Measurements from ENCODE around the gene MROH2B. TPM values are rescaled to one million over a fixed set of nuclear protein-coding genes. Genes with fewer than 3 reads are reported as not detected.

The MROH2B gene
- total RNA-seq, 1 donor from 2014 or later: not detected

DNA sequence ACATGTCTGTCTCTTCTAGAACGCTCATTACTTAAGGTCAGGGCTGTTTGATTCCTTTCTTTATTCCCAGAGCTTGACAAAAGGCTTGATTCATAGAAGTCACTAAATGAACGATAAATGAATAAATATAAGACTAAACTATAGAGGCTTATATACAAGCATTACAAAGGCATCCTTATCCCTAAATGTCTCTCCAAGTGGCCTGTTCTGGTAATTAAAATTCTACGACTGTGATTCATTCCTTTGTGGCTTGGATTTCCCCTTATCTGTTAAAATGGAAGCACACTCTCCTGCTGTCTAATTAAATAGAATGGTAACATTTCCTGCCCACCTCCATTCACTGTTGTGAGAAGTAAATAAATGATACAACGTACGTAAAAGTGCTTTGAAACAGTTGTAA, 112.3 kb downstream of the MROH2B start:
- TF ChIP-seq, protein P1, sequence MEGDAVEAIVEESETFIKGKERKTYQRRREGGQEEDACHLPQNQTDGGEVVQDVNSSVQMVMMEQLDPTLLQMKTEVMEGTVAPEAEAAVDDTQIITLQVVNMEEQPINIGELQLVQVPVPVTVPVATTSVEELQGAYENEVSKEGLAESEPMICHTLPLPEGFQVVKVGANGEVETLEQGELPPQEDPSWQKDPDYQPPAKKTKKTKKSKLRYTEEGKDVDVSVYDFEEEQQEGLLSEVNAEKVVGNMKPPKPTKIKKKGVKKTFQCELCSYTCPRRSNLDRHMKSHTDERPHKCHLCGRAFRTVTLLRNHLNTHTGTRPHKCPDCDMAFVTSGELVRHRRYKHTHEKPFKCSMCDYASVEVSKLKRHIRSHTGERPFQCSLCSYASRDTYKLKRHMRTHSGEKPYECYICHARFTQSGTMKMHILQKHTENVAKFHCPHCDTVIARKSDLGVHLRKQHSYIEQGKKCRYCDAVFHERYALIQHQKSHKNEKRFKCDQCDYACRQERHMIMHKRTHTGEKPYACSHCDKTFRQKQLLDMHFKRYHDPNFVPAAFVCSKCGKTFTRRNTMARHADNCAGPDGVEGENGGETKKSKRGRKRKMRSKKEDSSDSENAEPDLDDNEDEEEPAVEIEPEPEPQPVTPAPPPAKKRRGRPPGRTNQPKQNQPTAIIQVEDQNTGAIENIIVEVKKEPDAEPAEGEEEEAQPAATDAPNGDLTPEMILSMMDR (conservative IDR thresholded peaks at IDR 0.05; ENCODE audit: low read depth, low read length): no peak
- DNase-seq (ENCODE audit: low read depth): no peak
- H3K4me3 ChIP-seq (ENCODE audit: low read depth, low read length): no peak overlapping the region

DNA sequence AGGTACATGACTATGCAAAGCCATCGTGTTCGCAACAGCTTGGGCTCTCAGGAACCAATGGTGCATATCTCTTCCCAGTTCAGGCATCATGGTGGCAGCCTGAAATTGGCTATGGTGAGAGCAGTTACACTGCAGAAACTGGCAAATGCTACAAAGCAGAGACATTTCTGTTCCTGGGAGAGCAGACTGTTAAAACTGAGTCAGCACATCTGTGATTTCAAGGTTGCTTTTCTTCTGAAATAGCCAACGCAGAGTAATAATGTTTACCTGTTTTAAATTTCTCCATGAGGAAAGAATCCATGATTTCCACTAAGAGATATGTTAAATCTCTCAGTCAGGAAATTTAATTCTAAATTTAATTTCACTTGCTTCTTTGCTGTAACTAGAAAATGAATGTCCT, 114.1 kb downstream of the MROH2B start:
- TF ChIP-seq, protein P1 (conservative IDR thresholded peaks at IDR 0.05; ENCODE audit: low read depth, low read length): no peak
- no peak overlapping the region for H3K4me3 ChIP-seq (ENCODE audit: low read depth, low read length)
- no peak for DNase-seq (ENCODE audit: low read depth)

DNA sequence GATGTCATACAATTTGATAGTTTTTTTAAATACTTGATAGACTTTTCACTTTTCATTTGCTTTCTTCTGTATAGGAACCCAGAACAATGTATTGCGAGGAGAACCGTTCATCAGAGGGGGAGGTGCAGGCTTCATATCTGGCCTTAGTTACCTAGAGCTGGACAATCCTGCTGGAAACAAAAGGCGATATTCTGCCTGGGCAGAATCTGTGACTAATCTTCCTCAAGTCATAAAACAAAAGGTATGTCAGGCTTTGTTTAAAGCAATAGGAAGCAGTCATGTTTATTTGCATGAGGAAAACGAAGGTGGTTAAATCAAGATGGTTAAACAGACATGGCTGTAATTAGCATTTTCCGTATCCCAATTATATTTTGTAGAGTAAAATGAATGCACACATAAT, 115.8 kb downstream of the MROH2B start:
- H3K4me3 ChIP-seq (ENCODE audit: low read depth, low read length): no peak overlapping the region
- DNase-seq (ENCODE audit: low read depth): no peak
- TF ChIP-seq, protein P1 (conservative IDR thresholded peaks at IDR 0.05; ENCODE audit: low read depth, low read length): no peak

Other genes starting within 250 kb of the MROH2B start
- 159 and 301 TPM in 2 replicates for gene RPL37, start 236.1 kb downstream of the MROH2B start, total RNA-seq
- 0.43 and 0.63 TPM in 2 replicates for gene CARD6, start 230.0 kb downstream of the MROH2B start, total RNA-seq
- not detected in 2 replicates for gene C7, start 161.8 kb downstream of the MROH2B start, total RNA-seq
- gene C6, start 142.2 kb upstream of the MROH2B start, total RNA-seq: not detected in 2 replicates